A549 (cell line): ENCODE measurements around the gene ZNF425.

Experiments
- CBX2 ChIP-seq: fragments of 200-600 bp; sonication (generic); IDR thresholded peaks from 2 replicates; pipeline ENCODE4 v1.6.1; 2016; ENCODE audit warnings: low read depth, mild to moderate bottlenecking, borderline replicate concordance
- CHD4 ChIP-seq: fragments of 200-600 bp; sonication (generic); IDR thresholded peaks from 2 replicates; pipeline ENCODE4 v1.6.1; 2016; ENCODE audit warnings: antibody characterized with exemption, mild to moderate bottlenecking, borderline replicate concordance
- MAFK ChIP-seq: fragments of 450-650 bp; IDR thresholded peaks from 2 replicates; pipeline ENCODE4 v1.6.1; 2014; ENCODE audit not compliant: partially characterized antibody
- RAD21 ChIP-seq, 2 experiments: fragments of >200 bp in 1 of 2; sonication (Bioruptor Twin) in 1 of 2; formaldehyde crosslinking in 1 of 2; IDR thresholded peaks in 1 of 2; conservative IDR thresholded peaks in 1 of 2; 2 replicates in 1 of 2; 3 replicates in 1 of 2; pipeline ENCODE4 v1.6.1; 2012 to 2018; ENCODE audit warnings: inconsistent platforms in 1 of 2
- SREBF2 ChIP-seq: fragments of 450-650 bp; IDR thresholded peaks from 2 replicates; pipeline ENCODE4 v1.6.1; 2014; ENCODE audit warnings: mild to moderate bottlenecking, moderate library complexity
- TFCP2L1 ChIP-seq: fragments of 250-450 bp; sonication (Bioruptor Pico); IDR thresholded peaks from 2 replicates; pipeline ENCODE4 v1.5.0; 2021; ENCODE audit warnings: mild to moderate bottlenecking
- TF ChIP-seq, protein P1 (sequence below): fragments of 250-450 bp; sonication (Bioruptor Pico); IDR thresholded peaks from 2 replicates; pipeline ENCODE4 v1.5.0; 2021; ENCODE audit warnings: mild to moderate bottlenecking, moderate library complexity, borderline replicate concordance
- TF ChIP-seq, protein P2 (sequence below): fragments of 150-350 bp; IDR thresholded peaks from 2 replicates; pipeline ENCODE4 v1.6.1; 2014; ENCODE audit warnings: low read depth, mild to moderate bottlenecking, low read length
- TF ChIP-seq, protein P3 (sequence below): fragments of >200 bp; sonication (Bioruptor Twin); formaldehyde crosslinking; IDR thresholded peaks from 3 replicates; pipeline ENCODE4 v1.5.1; 2016
- TF ChIP-seq, protein P4 (sequence below): fragments of 200-600 bp; sonication (generic); IDR thresholded peaks from 2 replicates; pipeline ENCODE4 v1.6.1; 2016; ENCODE audit warnings: antibody characterized with exemption, mild to moderate bottlenecking, moderate library complexity

DNA sequence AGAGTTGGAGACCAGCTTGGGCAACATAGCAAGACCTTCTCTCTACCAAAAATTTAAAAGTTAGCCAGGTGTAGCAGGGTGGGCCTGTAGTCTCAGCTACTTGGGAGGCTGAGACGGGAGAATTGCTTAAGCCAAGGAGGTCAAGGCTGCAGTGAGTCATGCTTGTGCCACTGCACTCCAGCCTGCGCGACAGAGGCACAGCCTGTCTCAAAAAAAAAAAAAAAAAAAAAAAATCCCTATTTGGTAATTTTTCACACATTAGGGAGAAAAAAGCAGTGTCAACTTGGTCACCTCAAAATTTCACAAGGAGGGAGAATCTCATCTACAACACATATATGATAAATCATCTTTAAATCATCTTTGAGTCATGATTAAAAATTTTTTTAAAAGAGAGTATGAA, 14.7 kb upstream of the ZNF425 start:
- TF ChIP-seq, protein P1, sequence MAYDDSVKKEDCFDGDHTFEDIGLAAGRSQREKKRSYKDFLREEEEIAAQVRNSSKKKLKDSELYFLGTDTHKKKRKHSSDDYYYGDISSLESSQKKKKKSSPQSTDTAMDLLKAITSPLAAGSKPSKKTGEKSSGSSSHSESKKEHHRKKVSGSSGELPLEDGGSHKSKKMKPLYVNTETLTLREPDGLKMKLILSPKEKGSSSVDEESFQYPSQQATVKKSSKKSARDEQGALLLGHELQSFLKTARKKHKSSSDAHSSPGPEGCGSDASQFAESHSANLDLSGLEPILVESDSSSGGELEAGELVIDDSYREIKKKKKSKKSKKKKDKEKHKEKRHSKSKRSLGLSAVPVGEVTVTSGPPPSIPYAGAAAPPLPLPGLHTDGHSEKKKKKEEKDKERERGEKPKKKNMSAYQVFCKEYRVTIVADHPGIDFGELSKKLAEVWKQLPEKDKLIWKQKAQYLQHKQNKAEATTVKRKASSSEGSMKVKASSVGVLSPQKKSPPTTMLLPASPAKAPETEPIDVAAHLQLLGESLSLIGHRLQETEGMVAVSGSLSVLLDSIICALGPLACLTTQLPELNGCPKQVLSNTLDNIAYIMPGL = no peak
- TF ChIP-seq, protein P2, sequence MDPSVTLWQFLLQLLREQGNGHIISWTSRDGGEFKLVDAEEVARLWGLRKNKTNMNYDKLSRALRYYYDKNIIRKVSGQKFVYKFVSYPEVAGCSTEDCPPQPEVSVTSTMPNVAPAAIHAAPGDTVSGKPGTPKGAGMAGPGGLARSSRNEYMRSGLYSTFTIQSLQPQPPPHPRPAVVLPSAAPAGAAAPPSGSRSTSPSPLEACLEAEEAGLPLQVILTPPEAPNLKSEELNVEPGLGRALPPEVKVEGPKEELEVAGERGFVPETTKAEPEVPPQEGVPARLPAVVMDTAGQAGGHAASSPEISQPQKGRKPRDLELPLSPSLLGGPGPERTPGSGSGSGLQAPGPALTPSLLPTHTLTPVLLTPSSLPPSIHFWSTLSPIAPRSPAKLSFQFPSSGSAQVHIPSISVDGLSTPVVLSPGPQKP = no peak
- TF ChIP-seq CBX2 = no peak
- TF ChIP-seq, protein P3, sequence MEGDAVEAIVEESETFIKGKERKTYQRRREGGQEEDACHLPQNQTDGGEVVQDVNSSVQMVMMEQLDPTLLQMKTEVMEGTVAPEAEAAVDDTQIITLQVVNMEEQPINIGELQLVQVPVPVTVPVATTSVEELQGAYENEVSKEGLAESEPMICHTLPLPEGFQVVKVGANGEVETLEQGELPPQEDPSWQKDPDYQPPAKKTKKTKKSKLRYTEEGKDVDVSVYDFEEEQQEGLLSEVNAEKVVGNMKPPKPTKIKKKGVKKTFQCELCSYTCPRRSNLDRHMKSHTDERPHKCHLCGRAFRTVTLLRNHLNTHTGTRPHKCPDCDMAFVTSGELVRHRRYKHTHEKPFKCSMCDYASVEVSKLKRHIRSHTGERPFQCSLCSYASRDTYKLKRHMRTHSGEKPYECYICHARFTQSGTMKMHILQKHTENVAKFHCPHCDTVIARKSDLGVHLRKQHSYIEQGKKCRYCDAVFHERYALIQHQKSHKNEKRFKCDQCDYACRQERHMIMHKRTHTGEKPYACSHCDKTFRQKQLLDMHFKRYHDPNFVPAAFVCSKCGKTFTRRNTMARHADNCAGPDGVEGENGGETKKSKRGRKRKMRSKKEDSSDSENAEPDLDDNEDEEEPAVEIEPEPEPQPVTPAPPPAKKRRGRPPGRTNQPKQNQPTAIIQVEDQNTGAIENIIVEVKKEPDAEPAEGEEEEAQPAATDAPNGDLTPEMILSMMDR = no peak
- TF ChIP-seq SREBF2 = no peak
- TF ChIP-seq, protein P4, sequence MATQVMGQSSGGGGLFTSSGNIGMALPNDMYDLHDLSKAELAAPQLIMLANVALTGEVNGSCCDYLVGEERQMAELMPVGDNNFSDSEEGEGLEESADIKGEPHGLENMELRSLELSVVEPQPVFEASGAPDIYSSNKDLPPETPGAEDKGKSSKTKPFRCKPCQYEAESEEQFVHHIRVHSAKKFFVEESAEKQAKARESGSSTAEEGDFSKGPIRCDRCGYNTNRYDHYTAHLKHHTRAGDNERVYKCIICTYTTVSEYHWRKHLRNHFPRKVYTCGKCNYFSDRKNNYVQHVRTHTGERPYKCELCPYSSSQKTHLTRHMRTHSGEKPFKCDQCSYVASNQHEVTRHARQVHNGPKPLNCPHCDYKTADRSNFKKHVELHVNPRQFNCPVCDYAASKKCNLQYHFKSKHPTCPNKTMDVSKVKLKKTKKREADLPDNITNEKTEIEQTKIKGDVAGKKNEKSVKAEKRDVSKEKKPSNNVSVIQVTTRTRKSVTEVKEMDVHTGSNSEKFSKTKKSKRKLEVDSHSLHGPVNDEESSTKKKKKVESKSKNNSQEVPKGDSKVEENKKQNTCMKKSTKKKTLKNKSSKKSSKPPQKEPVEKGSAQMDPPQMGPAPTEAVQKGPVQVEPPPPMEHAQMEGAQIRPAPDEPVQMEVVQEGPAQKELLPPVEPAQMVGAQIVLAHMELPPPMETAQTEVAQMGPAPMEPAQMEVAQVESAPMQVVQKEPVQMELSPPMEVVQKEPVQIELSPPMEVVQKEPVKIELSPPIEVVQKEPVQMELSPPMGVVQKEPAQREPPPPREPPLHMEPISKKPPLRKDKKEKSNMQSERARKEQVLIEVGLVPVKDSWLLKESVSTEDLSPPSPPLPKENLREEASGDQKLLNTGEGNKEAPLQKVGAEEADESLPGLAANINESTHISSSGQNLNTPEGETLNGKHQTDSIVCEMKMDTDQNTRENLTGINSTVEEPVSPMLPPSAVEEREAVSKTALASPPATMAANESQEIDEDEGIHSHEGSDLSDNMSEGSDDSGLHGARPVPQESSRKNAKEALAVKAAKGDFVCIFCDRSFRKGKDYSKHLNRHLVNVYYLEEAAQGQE = no peak
- TF ChIP-seq MAFK = no peak
- no peak for TF ChIP-seq TFCP2L1 (CRISPR knock-in tag)
- no peak for TF ChIP-seq RAD21 (conservative IDR thresholded peaks at IDR 0.05 in 1 of 2, IDR thresholded peaks at IDR 0.05 in 1 of 2)
- no peak for TF ChIP-seq CHD4
